Stimulated activated CD8-positive, alpha-beta memory T cell treated with anti-CD3 and anti-CD28 coated beads, Interleukin-4, amount 100 ng/mL, for 4 hours (primary cell): ENCODE measurements around the gene CCDC85A.

Experiments
- DNase-seq, 2 donors: peaks; one replicate each; pipeline ENCODE4 v3.0.0-alpha.2; 2020; ENCODE audit warnings: low read depth in 2 of 2, low spot score in 1 of 2

The CCDC85A gene

DNA sequence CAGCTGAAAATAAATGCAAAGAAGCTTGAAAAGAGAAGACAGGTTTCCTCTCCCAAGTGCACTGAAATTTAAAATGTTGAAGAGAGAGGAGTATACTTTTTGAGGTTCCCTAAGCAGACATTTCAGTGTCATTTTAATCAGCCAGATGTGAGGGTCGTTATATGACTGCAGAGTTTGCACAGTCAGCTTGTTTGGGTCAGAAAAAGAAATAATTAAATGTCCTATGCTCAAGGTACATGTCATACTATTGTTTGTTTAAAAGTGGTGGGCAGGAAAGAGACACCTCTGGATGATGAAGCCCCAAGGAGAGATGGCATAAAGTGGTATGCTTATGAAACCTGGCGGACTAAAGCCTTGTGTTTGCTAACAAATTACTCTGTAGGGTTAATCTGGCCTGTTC is 55.2 kb downstream of the CCDC85A start:
- DNase-seq = no peak

DNA sequence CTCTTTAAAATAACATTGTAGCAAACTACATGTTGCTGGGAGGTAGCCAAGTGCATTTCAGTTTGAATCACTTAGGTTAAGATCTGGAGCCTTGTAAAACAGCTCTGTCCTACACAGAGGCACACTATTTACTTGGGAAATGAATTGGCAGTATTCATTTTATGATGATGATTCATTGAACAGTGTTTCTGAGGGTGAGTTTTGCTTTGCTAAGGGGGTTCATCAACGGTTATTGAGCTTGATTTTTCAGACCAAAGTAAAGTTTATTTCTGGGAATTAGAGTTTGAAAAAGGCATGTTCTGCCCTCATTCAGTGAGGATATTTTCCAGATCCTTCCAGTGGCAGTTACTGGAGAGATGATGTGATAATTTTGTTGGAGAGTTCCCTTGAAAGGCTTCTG is 55.6 kb downstream of the CCDC85A start:
- DNase-seq = no peak

DNA sequence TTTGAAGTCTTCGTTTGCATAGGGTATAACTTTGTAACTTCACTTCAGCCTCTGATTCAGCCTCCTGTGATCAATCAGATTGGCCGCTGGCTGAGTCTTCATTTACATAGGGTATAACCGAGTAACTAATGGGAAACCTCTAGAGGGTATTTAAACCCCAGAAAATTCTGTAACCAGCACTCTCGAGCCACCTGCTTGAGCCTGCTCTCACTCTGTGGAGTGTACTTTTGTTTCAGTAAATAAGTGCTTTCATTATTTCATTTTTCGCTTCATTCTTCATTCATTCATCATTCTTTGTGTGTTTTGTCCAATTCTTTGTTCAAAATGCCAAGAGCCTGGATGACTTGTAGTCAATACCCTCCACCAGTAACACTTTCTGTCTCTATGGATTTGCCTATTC is 56.4 kb downstream of the CCDC85A start:
- no peak for DNase-seq

DNA sequence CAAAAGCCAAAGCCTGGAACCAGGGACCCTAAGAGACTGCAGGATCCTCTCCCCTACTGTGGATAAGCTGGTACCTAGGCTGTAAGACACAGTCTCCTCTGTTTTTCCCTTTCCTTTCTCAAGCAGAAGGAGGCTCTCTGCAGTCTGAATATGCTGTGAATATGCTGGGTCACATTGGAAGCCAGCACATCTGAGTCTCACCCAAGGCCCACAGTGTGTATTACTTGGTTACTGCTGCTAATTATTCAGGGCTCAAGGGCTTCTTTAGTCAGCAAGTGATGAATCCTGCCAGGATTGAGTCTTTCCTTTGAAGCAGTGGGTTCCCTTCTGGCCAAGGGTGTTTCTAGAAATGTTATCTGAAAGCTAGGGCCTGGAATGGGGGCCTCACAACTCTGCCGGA is 60.7 kb downstream of the CCDC85A start:
- no peak for DNase-seq

- DNase-seq = no peak
Measured at GRCh38 chr2:56244911-56245530, 61.2 kb downstream of the CCDC85A start.

GRCh38 chr2:56248965-56249742 is 65.4 kb downstream of the CCDC85A start:
- no peak for DNase-seq

GRCh38 chr2:56250153-56250729 is 66.5 kb downstream of the CCDC85A start:
- DNase-seq = no peak

DNA sequence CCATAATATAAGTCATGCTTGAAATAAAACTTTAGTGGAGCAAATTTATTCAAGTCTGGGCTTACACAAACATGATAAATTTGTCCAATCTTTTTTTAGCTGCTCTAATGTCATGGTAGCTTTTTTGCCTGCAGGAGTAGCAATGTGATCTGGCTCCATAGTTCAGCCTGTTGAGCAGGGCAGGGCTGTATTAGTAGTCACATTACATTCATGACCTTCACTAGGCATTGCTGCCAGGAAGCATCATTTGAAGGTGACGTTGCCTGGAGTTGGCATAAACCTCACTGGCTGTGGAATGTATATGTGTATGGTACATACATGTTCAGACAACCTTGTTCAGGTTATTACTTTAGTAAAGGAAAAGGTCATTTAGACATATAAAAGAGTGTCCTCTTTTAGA is 76.6 kb downstream of the CCDC85A start:
- no peak for DNase-seq

DNA sequence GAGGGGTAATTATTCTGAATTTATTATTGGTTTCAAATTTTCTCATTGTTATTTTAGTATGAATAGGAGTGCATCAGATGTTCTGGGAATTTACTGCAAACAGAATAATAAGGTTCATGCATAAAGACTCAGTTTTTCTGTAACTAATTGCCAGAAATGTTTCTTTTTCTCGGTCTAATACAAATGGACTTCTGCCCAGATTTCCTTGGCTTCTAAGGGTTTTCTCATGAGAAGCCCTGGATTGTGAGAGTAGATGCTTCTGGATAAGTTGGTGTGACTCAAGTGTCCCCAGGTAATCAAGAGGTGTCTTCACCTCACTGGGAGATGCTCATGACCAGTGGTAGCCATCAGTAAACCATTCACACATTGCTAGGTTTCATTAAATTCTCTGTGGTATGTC is 78.5 kb downstream of the CCDC85A start:
- no peak for DNase-seq

DNA sequence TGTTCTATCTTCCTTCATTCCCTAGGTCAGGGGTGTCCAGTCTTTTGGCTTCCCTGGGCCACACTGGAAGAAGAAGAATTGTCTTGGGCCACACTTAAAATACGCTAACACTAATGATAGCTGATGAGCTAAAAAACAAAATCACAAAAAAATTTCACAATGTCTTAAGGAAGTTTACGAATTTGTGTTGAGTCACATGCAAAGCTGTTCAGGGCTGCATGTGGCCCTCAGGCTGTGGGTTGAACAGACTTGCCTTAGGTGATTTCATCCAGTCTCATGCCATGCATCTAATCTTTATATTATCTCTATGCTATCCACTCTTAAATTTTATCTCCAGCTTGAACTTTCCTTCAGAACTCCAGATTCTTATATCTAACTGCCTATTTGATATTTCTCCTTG is 80.1 kb downstream of the CCDC85A start:
- no peak for DNase-seq

DNA sequence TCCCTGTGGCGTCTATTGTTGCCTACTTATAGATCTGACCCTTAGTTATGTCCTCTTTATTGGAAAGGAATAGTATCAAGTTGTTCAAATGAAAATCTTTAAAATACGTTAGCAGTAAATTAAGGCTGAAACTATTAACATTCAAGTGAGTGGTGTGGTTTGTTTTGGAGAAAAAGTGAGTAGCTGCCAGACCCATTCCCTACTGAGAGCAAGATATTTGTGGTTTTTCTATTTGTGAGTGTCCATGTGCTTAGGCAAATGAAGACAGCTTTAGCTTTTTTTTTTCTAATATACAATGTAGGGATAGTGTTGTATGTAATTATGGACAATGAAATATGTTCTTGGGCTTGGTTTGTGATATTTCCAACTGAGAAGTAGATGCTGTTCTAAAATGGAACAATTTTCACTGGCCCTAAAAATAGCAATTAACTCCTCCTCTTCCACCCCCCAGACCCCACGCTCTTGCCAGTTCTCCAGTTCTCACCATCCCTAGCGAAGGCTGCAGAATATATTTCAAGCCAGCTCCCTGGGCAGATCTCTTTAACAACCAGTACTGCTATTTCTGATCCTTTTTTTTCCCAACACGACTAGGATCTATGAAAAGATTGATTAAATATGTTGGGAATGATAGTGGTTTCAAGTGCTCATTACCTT is 83.1 kb downstream of the CCDC85A start:
- no peak for DNase-seq

DNA sequence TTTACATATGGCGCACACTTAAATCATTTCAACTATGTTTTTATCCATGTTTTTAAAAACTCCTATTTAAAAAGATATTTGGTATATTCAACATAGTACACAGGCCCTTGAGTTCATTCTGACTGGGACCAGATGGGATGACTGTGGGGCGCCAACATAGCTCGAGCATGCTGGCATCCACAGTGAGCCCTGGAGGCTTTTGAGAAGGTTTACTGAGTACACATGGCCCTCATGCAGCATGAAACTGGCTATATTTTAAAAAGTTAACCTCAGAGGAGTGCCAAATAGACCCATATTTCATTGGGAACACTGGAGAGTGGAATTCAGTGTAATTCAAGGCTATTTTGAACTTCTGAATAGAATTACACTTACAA is 83.6 kb downstream of the CCDC85A start:
- DNase-seq = no peak

DNA sequence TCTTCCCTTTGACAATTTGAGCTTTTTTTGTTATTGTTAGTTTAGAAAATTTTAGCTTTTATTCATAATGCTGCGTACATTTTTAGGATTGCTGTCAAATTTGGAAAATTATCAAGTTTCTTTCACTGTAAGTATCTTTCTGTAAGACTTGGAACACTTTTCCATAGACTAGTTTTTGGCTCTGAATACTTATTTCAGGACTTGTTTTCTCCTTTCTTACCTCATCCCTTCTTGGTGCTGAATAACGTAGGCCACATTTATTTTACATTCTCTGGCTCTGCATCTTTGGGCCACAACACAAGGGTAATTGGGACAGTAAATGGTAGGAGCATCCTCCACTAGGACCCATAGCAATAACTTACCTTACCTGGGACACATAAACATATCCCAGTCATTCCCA is 85.1 kb downstream of the CCDC85A start:
- DNase-seq = no peak

DNA sequence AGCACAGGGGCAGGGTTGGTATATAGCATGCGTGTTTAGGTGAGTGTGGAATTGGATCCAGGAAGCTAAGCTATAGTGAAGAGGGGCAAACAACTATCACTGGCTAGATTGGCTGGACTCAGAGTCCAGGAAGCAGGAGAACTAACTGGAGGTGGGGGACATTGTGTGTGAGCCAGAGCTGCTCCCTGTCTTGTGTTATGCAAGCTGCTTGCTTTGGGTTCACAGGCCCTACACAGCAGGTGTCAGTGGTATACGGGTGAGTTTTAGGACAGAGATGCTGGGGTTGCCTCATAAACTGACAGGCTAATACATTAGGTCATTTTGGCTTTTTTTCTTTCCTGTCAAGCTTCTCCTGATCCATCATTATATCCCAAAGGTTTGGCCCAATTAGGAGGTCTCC is 87.5 kb downstream of the CCDC85A start:
- no peak for DNase-seq

GRCh38 chr2:56285224-56285623 is 101.4 kb downstream of the CCDC85A start:
- DNase-seq = no peak

GRCh38 chr2:56286936-56287335 is 103.1 kb downstream of the CCDC85A start:
- DNase-seq = no peak

DNA sequence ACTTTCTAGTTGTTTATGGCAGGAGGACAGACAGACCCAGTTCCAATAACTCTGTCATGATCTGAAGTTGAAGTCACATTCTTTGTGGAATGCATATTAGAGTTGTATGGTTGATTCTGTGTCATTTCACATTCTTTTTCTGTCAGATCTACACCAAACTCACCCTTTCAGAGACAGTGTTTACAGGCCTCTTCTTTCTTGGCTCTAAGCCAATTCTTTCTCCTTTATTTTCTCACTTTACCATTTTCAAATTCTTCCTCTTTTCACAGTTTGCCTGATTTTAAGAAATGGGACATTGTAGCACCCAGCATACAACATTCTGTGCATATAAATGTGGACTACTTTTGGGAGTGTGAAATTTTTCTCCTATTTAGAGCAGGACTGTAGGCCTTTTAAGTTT is 103.7 kb downstream of the CCDC85A start:
- no peak for DNase-seq

DNA sequence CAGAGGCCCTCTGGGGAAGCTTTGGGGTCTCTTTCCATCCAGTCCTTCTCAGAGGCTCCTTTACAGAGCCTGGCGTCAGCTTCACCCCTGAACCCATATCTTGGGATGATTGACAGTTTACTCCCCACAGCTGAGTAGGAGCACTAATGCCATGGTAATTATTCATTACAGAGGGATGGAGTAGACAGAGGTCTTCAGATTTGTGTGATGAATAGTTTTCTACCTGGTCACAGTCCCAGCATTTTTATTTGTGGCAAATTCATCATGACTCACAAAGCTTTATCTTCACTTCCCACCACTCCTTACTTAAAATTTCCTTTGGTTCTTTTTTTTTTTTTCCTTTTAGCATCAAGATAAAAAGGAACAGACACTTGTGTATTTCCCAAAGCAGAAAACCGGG is 104.2 kb downstream of the CCDC85A start:
- no peak for DNase-seq

GRCh38 chr2:56288838-56289580 is 105.2 kb downstream of the CCDC85A start:
- no peak for DNase-seq

DNA sequence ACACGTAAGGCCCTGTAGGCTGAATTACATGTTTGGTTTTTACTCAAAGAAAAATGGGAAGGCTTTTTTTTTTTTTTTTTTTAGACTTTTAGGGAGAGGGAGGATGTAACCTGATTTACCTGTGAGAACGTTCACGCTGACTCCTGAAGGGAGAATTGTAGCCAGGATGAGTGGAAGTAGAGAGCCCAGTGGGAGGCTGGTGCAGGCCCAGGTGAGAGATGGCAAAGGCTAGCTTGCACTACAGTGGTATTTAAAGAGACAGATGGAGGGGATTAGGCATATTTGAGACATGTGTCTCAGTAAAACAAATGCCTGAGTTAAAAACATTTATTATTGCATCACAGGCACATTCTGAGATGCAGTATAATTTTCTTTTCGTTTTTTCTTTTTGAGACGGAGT is 107.9 kb downstream of the CCDC85A start:
- no peak for DNase-seq

- DNase-seq = no peak
Measured at GRCh38 chr2:56292951-56293350, 109.2 kb downstream of the CCDC85A start.

- DNase-seq = no peak
Measured at GRCh38 chr2:56295666-56296065, 111.9 kb downstream of the CCDC85A start.
